Measurements from ENCODE around the gene POLR3E.

- TF ChIP-seq CTCF (conservative IDR thresholded peaks at IDR 0.05) (no peak), EZH2 (IDR thresholded peaks at IDR 0.05; ENCODE audit: low read depth) (no peak)
Measured at GRCh38 chr16:22267764-22268163, 29.4 kb upstream of the POLR3E start.
